Ascending aorta (tissue), 2 donors: ENCODE data around the gene POU6F1. TPM values are rescaled to one million over a fixed set of nuclear protein-coding genes. Genes with fewer than 3 reads are reported as not detected.

ENCODE experiments used
- DNase-seq, 2 donors: peaks; one replicate each; pipeline ENCODE4 v3.0.0-alpha.2; 2019; ENCODE audit warnings: low spot score in 2 of 2
- H3K27ac ChIP-seq, 2 donors: fragments of 200-600 bp; sonication (generic); one replicate each; pipeline ENCODE4 v1.5.1; 2016 to 2017; ENCODE audit warnings: mild to moderate bottlenecking in 1 of 2
- H3K27me3 ChIP-seq: fragments of 200-600 bp; sonication (generic); one replicate; pipeline ENCODE4 v1.5.1; 2017
- H3K36me3 ChIP-seq, 2 donors: fragments of 200-600 bp; sonication (generic); one replicate each; pipeline ENCODE4 v1.5.1; 2016
- H3K4me1 ChIP-seq, 2 donors: fragments of 200-600 bp; sonication (generic); one replicate each; pipeline ENCODE4 v1.5.1; 2016 to 2017; ENCODE audit warnings: mild to moderate bottlenecking in 1 of 2
- H3K4me3 ChIP-seq, 2 donors: fragments of 200-600 bp; sonication (generic); one replicate each; pipeline ENCODE4 v1.5.1; 2016 to 2017; ENCODE audit warnings: mild to moderate bottlenecking in 1 of 2
- H3K9me3 ChIP-seq, 2 donors: fragments of 200-600 bp; sonication (generic); one replicate each; pipeline ENCODE4 v1.5.1; 2016
- intact Hi-C: fragments of 100-400 bp; cut with DNase I; formaldehyde crosslinking; loops from one replicate; pipeline ENCODE4 v1.15.1; 2023
- total RNA-seq: library from RNA; depleted of rRNA; stranded (reverse); fragments of >200 nt; gene quantifications from one replicate; pipeline ENCODE4 v1.1.0, GENCODE V29; 2016
- TF ChIP-seq, protein P1 (sequence below), 3 experiments: fragments of 200-600 bp in 2 of 3; fragments of 450-650 bp in 1 of 3; sonication (generic) in 2 of 3; IDR thresholded peaks; one replicate each; pipeline ENCODE4 v1.5.1; 2016 to 2019; ENCODE audit warnings: antibody characterized with exemption in 3 of 3, mild to moderate bottlenecking in 1 of 3, moderate library complexity in 1 of 3

The POU6F1 gene
- total RNA-seq, 1 donor from 2014 or later = 24.7 TPM

DNA sequence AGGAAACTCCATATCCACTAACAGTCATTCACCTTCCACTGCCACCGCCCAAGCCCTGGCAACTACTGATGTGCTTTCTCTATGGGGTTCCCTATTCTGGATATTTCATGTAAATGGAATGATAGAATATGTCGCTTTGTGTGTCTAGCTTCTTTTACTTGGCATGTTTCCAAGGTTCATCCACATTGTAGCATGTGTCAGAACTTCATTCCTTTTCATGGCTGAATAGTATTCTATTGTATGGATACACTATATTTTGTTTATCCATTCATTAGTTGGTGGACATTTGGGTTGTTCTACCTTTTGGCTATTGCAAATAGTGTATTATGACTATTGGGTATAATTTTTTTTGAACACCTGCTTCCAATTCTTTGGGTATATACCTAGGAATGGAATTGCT is 8.6 kb downstream of the POU6F1 start:
- TF ChIP-seq, protein P1, sequence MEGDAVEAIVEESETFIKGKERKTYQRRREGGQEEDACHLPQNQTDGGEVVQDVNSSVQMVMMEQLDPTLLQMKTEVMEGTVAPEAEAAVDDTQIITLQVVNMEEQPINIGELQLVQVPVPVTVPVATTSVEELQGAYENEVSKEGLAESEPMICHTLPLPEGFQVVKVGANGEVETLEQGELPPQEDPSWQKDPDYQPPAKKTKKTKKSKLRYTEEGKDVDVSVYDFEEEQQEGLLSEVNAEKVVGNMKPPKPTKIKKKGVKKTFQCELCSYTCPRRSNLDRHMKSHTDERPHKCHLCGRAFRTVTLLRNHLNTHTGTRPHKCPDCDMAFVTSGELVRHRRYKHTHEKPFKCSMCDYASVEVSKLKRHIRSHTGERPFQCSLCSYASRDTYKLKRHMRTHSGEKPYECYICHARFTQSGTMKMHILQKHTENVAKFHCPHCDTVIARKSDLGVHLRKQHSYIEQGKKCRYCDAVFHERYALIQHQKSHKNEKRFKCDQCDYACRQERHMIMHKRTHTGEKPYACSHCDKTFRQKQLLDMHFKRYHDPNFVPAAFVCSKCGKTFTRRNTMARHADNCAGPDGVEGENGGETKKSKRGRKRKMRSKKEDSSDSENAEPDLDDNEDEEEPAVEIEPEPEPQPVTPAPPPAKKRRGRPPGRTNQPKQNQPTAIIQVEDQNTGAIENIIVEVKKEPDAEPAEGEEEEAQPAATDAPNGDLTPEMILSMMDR (IDR thresholded peaks at IDR 0.05) = no peak
- Histone ChIP-seq H3K4me1 (no peaks in the 10 kb centered on the region), H3K4me3 (no peak overlapping the region), H3K27me3 (no peaks in the 10 kb centered on the region), H3K36me3 (peaks cover 4 to 11% of the 10 kb centered on the region in 2 donors), H3K27ac (no peak overlapping the region), H3K9me3 (no peaks in the 10 kb centered on the region)
- DNase-seq = no peak
- intact Hi-C loops = no loop called here

DNA sequence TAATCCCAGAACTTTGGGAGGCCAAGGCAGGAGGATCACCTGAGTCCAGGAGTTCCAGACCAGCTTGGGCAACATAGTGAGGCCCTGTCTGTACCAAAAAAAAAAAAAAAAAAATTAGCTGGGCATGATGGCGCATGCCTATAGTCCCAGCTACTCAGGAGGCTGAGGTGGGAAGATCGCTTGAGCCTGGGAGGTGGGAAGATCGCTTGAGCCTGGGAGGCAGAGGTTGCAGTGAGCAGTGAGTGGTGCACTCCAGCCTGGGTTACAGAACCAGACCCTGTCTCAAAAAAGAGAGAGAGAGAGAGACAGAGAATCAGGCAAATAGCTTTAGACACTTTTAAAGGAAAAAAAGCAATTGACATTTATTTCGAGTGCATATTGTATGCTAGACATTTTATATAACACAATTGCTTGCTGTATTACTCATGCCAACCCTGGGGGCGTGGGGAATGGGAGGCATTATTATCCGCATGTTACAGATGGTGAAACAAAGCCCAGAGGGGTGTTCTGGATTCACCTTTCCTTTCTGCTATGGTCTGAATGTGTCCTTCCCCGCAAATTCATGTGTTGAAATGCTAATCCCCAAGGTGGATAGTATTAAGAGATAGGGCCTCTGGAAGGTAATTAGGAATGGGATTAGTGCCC is 9.7 kb downstream of the POU6F1 start:
- intact Hi-C loops = no loop called here
- Histone ChIP-seq H3K9me3 (no peaks in the 10 kb centered on the region), H3K27me3 (no peaks in the 10 kb centered on the region), H3K36me3 (peaks cover 4 to 20% of the 10 kb centered on the region in 2 donors), H3K27ac (no peak overlapping the region), H3K4me1 (no peaks in the 10 kb centered on the region), H3K4me3 (no peak overlapping the region)
- TF ChIP-seq, protein P1 (IDR thresholded peaks at IDR 0.05) = no peak
- no peak for DNase-seq

DNA sequence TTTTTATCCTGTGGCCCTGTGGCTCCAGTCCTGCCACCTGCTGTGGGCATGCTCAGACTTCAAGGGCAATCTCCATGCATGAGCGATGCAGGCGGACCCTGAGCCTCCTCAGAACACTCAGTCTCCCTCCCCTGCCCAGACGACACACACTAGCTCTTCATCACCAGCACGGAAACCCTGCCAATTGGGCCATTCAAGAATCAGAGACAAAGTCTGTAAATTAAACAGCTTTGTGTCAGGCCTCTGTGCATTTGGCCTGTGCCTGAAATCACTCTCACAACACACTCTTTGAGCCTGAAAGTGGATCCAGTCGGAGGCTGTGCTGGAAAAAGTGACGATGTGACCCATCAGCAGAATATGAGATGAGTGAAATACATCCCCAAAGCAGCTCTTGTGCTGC is 12.5 kb downstream of the POU6F1 start:
- no peak overlapping the region for H3K4me3 ChIP-seq
- TF ChIP-seq, protein P1 (IDR thresholded peaks at IDR 0.05) = no peak
- intact Hi-C loops = no loop called here
- H3K9me3 ChIP-seq = no peaks in the 10 kb centered on the region
- no peaks in the 10 kb centered on the region for H3K4me1 ChIP-seq
- no peak for DNase-seq
- H3K27me3 ChIP-seq = no peaks in the 10 kb centered on the region
- peaks cover 4 to 27% of the 10 kb centered on the region in 2 donors for H3K36me3 ChIP-seq
- H3K27ac ChIP-seq = no peak overlapping the region

DNA sequence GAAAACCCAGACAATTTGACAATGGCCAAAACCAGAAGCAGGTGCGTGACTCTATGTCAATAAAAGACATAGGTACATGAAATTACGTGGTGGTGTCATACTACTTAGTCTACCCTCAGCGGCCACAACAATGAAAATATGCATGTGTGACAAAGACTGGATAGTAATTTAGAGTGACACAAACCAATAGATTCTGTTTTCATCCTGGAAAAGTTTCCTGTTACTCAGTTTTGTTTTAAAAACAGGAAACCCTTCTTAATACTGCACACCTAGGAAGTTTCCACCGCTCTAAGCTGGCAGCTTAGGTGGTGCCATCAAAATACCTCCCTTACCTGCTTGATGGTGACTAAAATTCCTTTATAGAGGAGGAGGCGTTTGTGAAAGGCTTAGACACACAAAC is 15.1 kb downstream of the POU6F1 start:
- H3K4me1 ChIP-seq = no peaks in the 10 kb centered on the region
- no peak overlapping the region for H3K27ac ChIP-seq
- no peaks in the 10 kb centered on the region for H3K27me3 ChIP-seq
- H3K4me3 ChIP-seq = no peak overlapping the region
- intact Hi-C loops = no loop called here
- TF ChIP-seq, protein P1 (IDR thresholded peaks at IDR 0.05) = no peak
- no peaks in the 10 kb centered on the region for H3K9me3 ChIP-seq
- H3K36me3 ChIP-seq = peaks cover 8 to 44% of the 10 kb centered on the region in 2 donors
- DNase-seq = no peak

DNA sequence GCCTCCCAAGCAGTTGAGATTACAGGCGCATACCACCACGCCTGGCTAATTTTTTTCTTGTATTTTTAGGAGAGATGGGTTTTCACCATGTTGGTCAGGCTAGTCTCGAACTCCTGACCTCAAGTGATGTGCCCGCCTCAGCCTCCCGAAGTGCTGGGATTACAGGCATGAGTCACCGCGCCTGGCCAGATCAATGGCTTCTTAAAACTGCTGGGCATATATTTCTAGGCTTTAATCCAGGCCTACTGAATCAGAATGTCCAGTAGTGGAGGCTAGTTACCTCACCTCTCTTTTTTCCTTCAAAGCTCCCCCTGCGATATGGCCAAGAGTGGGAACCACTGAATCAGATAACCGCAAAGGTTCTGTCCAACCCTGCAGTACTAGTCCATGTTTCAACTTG is 17.1 kb downstream of the POU6F1 start:
- no peaks in the 10 kb centered on the region for H3K9me3 ChIP-seq
- H3K4me1 ChIP-seq = no peaks in the 10 kb centered on the region
- no peak overlapping the region for H3K27ac ChIP-seq
- intact Hi-C loops = no loop called here
- TF ChIP-seq, protein P1 (IDR thresholded peaks at IDR 0.05) = no peak
- H3K36me3 ChIP-seq = peaks cover 8 to 39% of the 10 kb centered on the region in 2 donors
- H3K4me3 ChIP-seq = no peak overlapping the region
- no peak for DNase-seq
- no peaks in the 10 kb centered on the region for H3K27me3 ChIP-seq

DNA sequence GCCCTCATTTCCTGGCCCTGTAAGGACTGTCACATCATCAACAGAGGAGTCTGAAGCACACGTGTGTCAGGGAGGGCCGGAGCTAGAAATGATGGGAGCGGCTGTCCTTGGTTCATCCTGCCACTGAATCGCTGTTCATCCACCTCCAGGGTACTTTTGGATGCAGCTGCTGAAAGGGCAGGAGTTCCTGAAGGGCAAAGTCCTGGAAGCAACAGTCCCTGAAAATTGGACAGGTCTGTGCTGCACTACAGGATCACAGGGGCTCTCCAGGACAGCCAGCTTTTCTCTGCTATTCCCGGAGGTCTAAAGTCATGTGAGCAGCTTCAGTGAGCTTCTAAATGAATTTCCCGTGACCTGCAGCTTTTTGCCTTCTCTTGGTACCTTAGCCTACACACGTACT is 17.7 kb downstream of the POU6F1 start:
- Histone ChIP-seq H3K9me3 (no peaks in the 10 kb centered on the region), H3K4me1 (no peaks in the 10 kb centered on the region), H3K36me3 (peaks cover 8 to 39% of the 10 kb centered on the region in 2 donors), H3K27ac (no peak overlapping the region), H3K27me3 (no peaks in the 10 kb centered on the region), H3K4me3 (no peak overlapping the region)
- TF ChIP-seq, protein P1 (IDR thresholded peaks at IDR 0.05) = no peak
- intact Hi-C loops = no loop called here
- no peak for DNase-seq
